EL (cell line): ENCODE data around the gene HAPLN3.

Experiments used
- DNase-seq: peaks from one replicate; pipeline ENCODE4 v3.0.0-alpha.2; 2016

The HAPLN3 gene

DNA sequence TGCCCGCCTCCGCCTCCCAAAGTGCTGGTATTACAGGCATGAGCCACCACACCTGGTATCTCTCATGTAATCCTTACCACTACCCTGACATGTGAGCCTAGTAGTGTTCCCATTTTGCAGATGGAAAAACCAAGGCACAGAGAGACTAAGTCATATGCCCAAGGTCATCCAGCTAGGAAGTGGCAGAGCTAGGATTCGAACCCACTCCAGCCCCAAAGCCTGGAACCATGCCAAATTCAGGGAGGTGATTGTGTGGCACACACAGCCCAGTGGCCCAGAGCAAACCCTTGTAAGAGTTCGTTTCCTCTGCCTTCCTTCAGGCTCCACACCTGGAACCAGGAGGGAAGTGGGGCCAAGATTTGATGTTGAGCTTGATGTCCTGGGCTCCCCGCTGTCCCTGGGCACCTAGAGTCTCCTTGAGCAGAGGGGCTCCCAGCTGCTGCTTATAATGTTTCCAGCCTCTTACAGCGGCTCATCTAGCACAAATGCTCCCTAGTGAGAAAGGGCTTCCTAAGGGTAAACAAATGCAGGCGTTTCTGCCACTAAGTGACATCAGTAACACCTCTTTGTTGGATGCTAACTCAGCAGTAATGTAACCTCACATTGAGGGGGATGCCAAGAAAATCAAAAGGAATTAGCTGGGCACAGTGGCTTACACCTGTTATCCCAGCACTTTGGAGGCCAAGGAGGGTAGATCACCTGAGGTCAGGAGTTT lies 3.6 kb downstream of the HAPLN3 start:
- DNase-seq: no peak

GRCh38 chr15:88890495-88890894 lies 4.8 kb downstream of the HAPLN3 start:
- peak; percentile 48 for DNase-seq

- DNase-seq: no peak
These were observed 6.6 kb downstream of the HAPLN3 start for GRCh38 chr15:88888719-88889118.

- no peak for DNase-seq
These were observed 8.2 kb downstream of the HAPLN3 start for GRCh38 chr15:88887068-88887580.

DNA sequence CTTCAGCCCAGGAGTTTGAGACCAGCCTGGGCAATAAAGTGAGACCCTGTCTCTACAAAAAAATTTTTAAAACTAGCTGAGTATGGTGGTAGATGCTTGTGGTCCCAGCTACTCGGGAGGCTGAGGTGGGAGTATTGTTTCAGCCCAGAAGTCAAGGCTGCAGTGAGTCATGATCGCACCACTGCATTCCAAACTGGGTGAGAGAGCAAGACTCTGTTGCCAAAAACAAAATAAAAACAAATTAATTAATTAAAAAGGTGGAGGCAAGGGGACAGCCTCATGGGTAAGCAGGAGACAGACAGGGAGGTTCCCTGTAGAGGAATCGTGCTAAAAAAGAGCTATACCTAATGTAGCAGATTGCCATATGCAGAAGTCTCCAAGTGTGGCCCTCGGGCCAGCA lies 12.6 kb downstream of the HAPLN3 start:
- DNase-seq: peak; percentile 56

DNA sequence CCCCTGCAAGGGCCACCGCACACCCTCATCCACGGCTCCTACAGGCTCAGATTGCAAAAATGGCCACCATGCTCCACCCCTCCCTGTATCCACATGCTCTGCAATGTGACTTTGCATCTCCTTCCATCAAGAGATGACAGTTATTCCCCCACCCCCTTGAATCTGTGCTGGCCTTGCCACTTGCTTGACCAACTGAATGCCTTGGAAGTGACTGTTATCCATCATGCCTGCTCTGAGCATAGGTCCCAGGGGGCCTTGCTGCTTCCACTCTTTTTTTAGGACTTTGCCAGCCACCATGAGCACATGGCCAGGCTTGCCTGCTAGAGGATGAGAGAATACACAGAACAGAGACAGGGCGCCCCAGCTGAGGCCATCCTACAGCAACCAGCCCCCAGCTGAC lies 13.6 kb downstream of the HAPLN3 start:
- DNase-seq: no peak

DNA sequence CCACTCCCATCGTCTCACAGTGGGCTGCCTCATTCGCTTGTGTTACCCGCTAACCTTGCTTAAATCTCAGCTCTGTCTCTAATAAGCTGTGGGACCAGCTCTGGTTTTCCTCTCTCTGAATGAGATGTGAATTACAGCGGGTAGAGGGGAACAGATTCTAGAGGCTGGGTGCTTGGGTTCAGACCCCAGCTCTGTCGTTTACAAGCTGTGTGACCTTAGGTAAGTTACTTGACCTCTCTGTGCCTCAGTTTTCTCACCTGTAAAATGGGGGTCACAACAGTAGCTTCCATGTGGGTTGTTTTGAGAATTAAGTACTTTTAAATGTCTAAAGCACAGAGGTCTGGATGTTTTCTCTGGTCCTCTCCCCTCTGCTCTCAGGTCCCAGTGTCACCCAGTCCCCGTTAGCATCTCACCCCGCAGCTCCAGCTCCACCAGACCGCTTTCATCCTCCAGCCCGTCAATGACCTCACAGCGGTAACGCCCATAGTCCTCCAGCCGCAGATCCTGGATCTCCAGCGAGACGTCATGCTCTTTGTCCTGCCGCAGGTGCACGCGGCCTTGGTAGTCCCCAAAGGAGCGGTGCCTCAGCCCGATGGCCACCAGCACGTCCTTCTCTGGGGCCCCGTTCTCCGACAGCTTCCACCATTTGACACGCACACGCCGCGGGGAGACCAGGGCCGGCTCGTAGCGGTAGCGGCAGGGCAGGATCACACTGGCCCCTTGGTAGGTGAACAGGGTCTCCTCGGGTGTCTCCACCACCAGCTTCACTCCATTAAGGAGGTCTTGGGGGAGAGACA lies 14.2 kb downstream of the HAPLN3 start:
- DNase-seq: no peak

- peak; percentile 52 for DNase-seq
These were observed 16.6 kb downstream of the HAPLN3 start for GRCh38 chr15:88878720-88879184.

- no peak for DNase-seq
These were observed 17.4 kb downstream of the HAPLN3 start for GRCh38 chr15:88877906-88878305.

DNA sequence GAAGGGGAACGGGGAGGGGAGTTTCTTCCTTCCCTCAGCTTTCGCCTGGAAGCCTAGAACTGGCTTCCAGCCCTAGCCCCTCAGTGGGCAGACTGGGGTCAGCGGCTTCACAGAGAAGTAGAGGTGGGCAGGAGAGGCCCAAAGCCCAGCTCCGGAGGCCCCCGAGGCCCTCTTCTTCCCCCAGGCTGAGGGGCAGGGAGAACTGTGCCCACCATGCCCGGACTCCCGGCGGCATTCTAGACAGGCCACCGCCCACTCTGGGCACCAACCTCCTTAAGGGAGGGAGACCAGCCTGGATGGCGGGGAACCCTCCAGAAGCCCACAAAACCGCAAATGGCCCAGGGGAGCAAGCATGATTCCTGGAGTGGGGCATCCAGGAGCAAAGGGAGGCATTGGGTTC lies 17.9 kb downstream of the HAPLN3 start:
- no peak for DNase-seq

DNA sequence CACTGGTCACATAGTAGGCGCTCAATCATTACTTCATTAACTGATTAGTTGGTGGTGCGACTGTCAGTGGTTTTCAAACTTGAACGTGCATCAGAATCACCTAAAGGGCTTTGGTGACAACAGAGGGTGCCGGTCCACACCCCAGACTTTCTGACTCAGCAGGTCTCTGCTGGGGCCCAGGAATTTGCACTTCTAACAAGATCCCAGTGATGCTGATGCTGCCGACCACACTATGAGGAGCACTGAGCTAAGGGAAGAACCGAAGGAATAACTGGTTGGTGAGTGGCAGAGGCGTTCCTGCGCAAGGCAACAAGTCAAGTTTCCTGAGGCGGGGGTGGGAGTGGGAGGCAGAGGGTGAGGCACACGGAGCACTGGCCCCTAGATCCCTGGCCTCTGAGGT lies 18.8 kb downstream of the HAPLN3 start:
- no peak for DNase-seq

- DNase-seq: no peak
These were observed 20.7 kb downstream of the HAPLN3 start for GRCh38 chr15:88874684-88875083.

GRCh38 chr15:88874275-88874674 lies 21.1 kb downstream of the HAPLN3 start:
- DNase-seq: no peak

- DNase-seq: no peak
These were observed 21.6 kb downstream of the HAPLN3 start for GRCh38 chr15:88873786-88874185.

DNA sequence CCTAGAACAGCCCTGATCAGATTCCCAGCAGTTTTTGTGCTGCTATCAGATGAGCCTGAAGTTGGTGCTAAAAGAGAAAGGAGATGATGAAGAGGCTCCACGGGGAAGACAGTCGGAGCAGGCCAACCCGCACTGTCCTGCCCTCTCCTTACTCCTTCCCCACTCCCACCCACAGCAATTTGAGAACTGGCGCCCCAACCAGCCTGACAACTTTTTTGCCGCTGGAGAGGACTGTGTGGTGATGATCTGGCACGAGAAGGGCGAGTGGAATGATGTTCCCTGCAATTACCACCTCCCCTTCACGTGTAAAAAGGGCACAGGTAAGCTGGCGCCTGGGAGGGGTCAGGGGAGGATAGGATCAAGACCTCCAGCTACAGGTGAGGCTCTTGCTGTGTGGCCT lies 22.6 kb downstream of the HAPLN3 start:
- no peak for DNase-seq

DNA sequence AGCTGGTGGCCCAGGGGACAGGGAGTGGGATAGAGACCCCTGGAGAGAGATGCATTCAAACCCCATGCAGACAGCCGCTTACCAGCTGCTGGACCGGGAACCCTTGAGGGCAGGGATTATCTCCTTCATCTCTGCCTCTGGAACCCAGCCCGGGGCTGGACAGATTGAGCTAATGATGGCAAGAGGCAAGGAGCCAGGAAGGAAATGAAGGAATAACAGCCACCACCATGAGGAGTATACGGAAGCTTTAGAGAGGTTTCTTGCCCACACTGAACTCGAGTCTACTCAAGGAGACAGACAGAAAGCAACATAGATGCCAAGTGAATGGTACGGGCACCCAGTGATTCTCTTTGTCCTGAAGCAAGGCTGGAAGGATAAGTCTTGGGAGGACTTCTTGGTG lies 23.2 kb downstream of the HAPLN3 start:
- no peak for DNase-seq

DNA sequence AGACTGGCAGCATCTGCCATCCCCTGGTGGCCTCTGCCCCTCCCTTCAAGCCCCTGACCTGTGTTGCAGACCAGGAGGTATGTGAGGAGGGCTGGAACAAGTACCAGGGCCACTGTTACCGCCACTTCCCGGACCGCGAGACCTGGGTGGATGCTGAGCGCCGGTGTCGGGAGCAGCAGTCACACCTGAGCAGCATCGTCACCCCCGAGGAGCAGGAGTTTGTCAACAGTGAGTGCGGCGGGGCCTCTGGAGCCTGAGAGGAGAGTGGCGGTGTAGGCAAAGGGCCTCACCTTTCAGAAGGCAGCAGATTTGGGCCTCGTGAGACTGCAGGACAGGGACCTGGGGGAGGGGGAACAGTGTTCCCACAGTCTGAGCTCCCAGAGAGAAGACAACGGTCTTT lies 24.0 kb downstream of the HAPLN3 start:
- DNase-seq: no peak

- DNase-seq: no peak
These were observed 29.0 kb downstream of the HAPLN3 start for GRCh38 chr15:88866295-88866881.

DNA sequence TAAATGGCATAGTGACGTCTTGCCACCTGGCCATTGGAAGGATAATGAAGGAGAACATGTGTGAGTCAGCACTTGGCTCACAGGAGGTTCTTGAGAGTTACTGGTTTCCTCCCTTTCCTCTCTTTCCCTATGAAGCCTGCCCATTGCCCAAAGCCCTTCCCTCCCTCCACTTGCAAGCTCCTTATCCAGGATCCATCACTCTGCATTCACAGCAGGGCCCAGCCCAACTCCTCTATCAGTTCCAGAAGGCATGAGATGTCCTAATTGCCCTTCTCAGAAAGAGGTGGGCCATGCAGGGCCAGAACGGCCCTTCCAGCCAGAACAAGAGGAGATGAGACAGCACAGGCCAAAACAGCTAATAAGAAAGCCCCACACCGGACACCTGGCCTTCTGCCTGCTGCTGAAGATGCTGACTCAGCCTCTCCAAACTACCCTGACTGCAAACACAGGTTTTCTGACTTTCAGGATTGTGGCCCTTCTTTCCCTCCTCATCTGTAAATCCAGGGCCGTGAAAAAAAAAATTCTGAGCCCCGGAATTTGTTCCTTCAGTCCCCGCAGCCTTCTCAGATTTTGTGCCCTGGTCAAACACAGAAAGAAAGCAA lies 29.7 kb downstream of the HAPLN3 start:
- no peak for DNase-seq

GRCh38 chr15:88864861-88865497 lies 30.4 kb downstream of the HAPLN3 start:
- no peak for DNase-seq

GRCh38 chr15:88863412-88863811 lies 31.9 kb downstream of the HAPLN3 start:
- DNase-seq: no peak

DNA sequence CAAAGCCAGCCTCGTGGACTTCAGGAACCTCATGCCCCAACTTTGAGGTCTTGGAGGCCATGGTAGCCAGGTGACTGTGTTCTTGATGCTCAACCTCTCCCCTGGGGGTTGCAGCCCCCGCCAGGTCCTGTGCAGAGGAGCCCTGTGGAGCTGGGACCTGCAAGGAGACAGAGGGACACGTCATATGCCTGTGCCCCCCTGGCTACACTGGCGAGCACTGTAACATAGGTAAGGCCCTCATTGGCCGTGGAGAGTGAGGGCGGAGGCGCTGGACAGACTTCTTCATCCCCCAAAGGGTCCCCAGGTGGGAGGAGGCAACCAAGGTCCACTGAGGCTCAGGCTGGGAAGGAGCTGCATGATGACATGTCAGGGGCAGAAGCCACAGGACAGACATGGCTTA lies 35.1 kb downstream of the HAPLN3 start:
- no peak for DNase-seq

DNA sequence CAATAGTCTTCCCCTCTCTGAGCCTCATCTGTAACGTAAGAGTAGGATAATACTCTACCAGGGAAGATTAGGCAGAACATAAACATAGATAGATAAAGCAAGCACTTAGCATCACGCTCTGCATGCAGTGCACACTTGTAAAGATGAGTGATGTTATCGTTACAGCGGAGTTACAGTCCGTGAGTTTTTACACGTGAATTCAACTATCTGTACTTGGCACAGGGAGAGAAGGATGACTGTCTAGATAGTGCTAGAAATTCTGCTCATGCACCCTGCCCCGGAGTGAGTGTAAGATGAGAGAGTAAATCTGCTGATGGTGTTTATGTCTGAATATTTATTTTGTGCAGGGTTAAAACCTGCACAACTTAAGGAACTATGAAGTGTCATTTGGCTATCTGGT lies 35.8 kb downstream of the HAPLN3 start:
- DNase-seq: no peak
